ENCODE results near the gene PLTP. TPM values are rescaled to one million over a fixed set of nuclear protein-coding genes. Genes with fewer than 3 reads are reported as not detected.
A peak's percentile ranks its signal among the peaks of the same experiment; 100 is the strongest.

Gene PLTP
- total and polyA plus RNA-seq, 2 of the 13 experiments (the other 11 are each of a cell fraction or from before 2014, with no cell fraction given) = 16.9 to 28.6 TPM

DNA sequence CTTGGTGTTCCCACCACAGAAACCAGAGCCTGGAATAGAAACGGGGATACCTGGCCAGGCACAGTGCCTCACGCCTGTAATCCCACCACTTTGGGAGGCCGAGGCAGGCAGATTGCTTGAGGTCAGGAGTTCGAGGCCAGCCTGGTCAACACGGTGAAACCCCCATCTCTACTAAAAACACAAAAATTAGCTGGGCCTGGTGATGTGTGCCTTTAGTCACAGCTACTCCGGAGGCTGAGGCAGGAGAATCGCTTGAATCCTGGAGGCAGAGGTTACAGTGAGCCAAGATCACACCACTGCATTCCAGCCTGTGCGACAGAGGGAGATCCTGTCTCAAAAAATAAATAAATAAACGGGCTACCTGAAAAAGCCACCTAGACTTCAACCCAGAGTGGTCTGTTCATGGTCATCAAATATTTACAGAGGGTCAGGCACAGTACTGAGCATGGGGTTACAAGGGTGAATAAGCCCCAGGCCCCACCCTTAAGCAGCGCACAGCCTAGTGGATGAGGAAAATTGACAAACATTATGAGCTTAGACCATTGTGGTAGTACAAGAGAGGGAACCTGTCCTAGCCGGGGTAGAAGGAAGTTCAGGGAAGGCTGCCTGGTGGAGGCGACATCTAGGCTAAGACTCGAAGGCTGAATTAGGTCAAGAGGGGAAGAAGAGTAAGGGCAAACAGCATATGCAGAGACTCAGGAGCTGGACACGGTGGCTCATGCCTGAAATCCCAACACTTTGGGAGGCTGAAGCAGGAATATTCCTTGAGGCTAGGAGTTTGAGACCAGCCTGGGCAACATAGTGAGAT is 15.3 kb upstream of the PLTP start (continued):
- TF ChIP-seq, protein P1, sequence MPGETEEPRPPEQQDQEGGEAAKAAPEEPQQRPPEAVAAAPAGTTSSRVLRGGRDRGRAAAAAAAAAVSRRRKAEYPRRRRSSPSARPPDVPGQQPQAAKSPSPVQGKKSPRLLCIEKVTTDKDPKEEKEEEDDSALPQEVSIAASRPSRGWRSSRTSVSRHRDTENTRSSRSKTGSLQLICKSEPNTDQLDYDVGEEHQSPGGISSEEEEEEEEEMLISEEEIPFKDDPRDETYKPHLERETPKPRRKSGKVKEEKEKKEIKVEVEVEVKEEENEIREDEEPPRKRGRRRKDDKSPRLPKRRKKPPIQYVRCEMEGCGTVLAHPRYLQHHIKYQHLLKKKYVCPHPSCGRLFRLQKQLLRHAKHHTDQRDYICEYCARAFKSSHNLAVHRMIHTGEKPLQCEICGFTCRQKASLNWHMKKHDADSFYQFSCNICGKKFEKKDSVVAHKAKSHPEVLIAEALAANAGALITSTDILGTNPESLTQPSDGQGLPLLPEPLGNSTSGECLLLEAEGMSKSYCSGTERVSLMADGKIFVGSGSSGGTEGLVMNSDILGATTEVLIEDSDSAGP (CRISPR knock-in tag; IDR thresholded peaks at IDR 0.05; ENCODE audit: borderline replicate concordance) = peak; percentile 70
- TF ChIP-seq ZNF747 (CRISPR knock-in tag; IDR thresholded peaks at IDR 0.05; ENCODE audit: borderline replicate concordance) = peak; percentile 96; the same call in 1 of the 2 replicates
- TF ChIP-seq, protein P2, sequence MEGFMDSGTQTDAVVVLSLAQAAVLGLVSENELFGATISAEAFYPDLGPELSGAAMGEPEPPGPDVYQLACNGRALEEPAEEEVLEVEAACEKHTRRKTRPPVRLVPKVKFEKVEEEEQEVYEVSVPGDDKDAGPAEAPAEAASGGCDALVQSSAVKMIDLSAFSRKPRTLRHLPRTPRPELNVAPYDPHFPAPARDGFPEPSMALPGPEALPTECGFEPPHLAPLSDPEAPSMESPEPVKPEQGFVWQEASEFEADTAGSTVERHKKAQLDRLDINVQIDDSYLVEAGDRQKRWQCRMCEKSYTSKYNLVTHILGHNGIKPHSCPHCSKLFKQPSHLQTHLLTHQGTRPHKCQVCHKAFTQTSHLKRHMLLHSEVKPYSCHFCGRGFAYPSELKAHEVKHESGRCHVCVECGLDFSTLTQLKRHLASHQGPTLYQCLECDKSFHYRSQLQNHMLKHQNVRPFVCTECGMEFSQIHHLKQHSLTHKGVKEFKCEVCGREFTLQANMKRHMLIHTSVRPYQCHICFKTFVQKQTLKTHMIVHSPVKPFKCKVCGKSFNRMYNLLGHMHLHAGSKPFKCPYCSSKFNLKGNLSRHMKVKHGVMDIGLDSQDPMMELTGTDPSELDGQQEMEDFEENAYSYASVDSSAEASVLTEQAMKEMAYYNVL (CRISPR knock-in tag; IDR thresholded peaks at IDR 0.05; ENCODE audit: borderline replicate concordance) = peak; percentile 89; the same call in 1 of the 2 replicates
- peak; percentile 90 for TF ChIP-seq ZNF350 (CRISPR knock-in tag; IDR thresholded peaks at IDR 0.05; ENCODE audit: borderline replicate concordance, low read depth)
- peak; percentile 59 for TF ChIP-seq ZBTB20 (CRISPR knock-in tag; IDR thresholded peaks at IDR 0.05; ENCODE audit: borderline replicate concordance, low read depth)
- TF ChIP-seq FOXA1 (IDR thresholded peaks at IDR 0.05) = 0 out of 2 replicates have a peak, but pooled peaks have one; percentile 31
- TF ChIP-seq FOXA1 (CRISPR knock-in tag; IDR thresholded peaks at IDR 0.05) = peak; percentile 83
- TF ChIP-seq ZNF138 (CRISPR knock-in tag; IDR thresholded peaks at IDR 0.05; ENCODE audit: low read depth) = no peak; the same call in 1 of the 2 replicates
- TF ChIP-seq NFIC (IDR thresholded peaks at IDR 0.05; ENCODE audit: low read length) = peak; percentile 48; the same call in 1 of the 2 replicates
- no peak for TF ChIP-seq IKZF1 (IDR thresholded peaks at IDR 0.05)
- peak; percentile 27 for TF ChIP-seq RBM22 (optimal IDR thresholded peaks at IDR 0.05; ENCODE audit: low read length)
- TF ChIP-seq MXI1 (IDR thresholded peaks at IDR 0.05; ENCODE audit: borderline replicate concordance, low read depth, low read length) = peak; percentile 72; the same call in 1 of the 3 replicates
- no peak for TF ChIP-seq MTA3 (CRISPR knock-in tag; IDR thresholded peaks at IDR 0.05)
- TF ChIP-seq SAP130 (CRISPR knock-in tag; IDR thresholded peaks at IDR 0.05; ENCODE audit: low read depth) = peak; percentile 94
- TF ChIP-seq, protein P3, sequence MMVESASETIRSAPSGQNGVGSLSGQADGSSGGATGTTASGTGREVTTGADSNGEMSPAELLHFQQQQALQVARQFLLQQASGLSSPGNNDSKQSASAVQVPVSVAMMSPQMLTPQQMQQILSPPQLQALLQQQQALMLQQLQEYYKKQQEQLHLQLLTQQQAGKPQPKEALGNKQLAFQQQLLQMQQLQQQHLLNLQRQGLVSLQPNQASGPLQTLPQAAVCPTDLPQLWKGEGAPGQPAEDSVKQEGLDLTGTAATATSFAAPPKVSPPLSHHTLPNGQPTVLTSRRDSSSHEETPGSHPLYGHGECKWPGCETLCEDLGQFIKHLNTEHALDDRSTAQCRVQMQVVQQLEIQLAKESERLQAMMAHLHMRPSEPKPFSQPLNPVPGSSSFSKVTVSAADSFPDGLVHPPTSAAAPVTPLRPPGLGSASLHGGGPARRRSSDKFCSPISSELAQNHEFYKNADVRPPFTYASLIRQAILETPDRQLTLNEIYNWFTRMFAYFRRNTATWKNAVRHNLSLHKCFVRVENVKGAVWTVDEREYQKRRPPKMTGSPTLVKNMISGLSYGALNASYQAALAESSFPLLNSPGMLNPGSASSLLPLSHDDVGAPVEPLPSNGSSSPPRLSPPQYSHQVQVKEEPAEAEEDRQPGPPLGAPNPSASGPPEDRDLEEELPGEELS (CRISPR knock-in tag; IDR thresholded peaks at IDR 0.05) = peak; percentile 98
- no peak; the same call in 1 of the 2 replicates for TF ChIP-seq NFKB2 (CRISPR knock-in tag; IDR thresholded peaks at IDR 0.05; ENCODE audit: borderline replicate concordance)
- peak; percentile 97 for TF ChIP-seq MED1 (CRISPR knock-in tag; IDR thresholded peaks at IDR 0.05)
- TF ChIP-seq, protein P4, sequence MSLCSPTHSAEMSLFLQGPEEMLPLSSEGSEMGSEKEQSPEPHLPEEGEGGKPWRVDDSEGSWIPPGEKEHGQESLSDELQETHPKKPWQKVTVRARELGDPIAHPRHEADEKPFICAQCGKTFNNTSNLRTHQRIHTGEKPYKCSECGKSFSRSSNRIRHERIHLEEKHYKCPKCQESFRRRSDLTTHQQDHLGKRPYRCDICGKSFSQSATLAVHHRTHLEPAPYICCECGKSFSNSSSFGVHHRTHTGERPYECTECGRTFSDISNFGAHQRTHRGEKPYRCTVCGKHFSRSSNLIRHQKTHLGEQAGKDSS (CRISPR knock-in tag; IDR thresholded peaks at IDR 0.05; ENCODE audit: borderline replicate concordance, low read depth) = peak; percentile 72; the same call in 1 of the 2 replicates
- no peak for TF ChIP-seq RFX1 (IDR thresholded peaks at IDR 0.05)
- TF ChIP-seq, protein P5, sequence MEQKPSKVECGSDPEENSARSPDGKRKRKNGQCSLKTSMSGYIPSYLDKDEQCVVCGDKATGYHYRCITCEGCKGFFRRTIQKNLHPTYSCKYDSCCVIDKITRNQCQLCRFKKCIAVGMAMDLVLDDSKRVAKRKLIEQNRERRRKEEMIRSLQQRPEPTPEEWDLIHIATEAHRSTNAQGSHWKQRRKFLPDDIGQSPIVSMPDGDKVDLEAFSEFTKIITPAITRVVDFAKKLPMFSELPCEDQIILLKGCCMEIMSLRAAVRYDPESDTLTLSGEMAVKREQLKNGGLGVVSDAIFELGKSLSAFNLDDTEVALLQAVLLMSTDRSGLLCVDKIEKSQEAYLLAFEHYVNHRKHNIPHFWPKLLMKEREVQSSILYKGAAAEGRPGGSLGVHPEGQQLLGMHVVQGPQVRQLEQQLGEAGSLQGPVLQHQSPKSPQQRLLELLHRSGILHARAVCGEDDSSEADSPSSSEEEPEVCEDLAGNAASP (CRISPR knock-in tag; IDR thresholded peaks at IDR 0.05; ENCODE audit: borderline replicate concordance) = peak; percentile 97
- 0 out of 2 replicates have a peak, but pooled peaks have one; percentile 7 for TF ChIP-seq XBP1 (CRISPR knock-in tag; IDR thresholded peaks at IDR 0.05)
- TF ChIP-seq ARHGAP35 (CRISPR knock-in tag; IDR thresholded peaks at IDR 0.05; ENCODE audit: borderline replicate concordance) = no peak; the same call in 1 of the 2 replicates

All from HepG2 (cell line).